SK-N-MC (cell line): ENCODE measurements around the gene SPCS2.

Experiments used
- EZH2 ChIP-seq: fragments of 200-600 bp; sonication (generic); IDR thresholded peaks from one replicate; pipeline ENCODE4 v1.6.1; 2017; ENCODE audit warnings: antibody characterized with exemption
- FOXP2 ChIP-seq: optimal IDR thresholded peaks from 2 replicates; pipeline ENCODE3; 2011; ENCODE audit warnings: mild to moderate bottlenecking, moderate library complexity; ENCODE audit not compliant: insufficient read depth; ENCODE audit errors: extremely low read length, control extremely low read depth
- POLR2AphosphoS5 ChIP-seq: IDR thresholded peaks from 2 replicates; pipeline ENCODE4 v1.6.1; 2012; ENCODE audit warnings: mild to moderate bottlenecking, low read depth, low read length, borderline replicate concordance

DNA sequence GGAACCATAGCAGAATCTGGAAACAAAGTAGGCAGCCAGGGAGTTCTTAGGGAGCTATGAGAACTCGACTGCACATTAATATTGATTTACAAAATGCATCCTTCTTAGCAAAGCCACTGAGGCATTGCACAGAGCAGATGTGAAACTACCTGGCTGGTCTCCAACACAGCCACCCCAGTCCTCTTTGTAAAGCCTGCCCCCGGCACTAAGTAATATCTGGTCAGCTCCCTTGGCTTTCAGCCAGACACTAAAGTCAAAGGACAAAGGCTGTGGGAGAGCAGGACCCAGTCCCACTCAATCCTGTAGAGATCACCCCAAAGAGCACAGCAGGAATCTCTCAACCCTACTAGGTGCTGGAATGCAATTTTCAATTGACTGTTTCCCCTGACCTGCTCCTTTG is 13.0 kb upstream of the SPCS2 start:
- TF ChIP-seq POLR2AphosphoS5, result no peak
- no peak for TF ChIP-seq EZH2
- no peak for TF ChIP-seq FOXP2
